ENCODE measurements around the gene UBASH3A.

UBASH3A gene, protein sequence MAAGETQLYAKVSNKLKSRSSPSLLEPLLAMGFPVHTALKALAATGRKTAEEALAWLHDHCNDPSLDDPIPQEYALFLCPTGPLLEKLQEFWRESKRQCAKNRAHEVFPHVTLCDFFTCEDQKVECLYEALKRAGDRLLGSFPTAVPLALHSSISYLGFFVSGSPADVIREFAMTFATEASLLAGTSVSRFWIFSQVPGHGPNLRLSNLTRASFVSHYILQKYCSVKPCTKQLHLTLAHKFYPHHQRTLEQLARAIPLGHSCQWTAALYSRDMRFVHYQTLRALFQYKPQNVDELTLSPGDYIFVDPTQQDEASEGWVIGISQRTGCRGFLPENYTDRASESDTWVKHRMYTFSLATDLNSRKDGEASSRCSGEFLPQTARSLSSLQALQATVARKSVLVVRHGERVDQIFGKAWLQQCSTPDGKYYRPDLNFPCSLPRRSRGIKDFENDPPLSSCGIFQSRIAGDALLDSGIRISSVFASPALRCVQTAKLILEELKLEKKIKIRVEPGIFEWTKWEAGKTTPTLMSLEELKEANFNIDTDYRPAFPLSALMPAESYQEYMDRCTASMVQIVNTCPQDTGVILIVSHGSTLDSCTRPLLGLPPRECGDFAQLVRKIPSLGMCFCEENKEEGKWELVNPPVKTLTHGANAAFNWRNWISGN

GRCh38 chr21:42403611-42404231 is at the start of gene UBASH3A:
Gene UBASH3A, plus strand, starts transcription at chr21:42403902. Its CDS starts 44 bp downstream, at chr21:42403946.
- TF ChIP-seq CTCF (IDR thresholded peaks at IDR 0.05; ENCODE audit: low read depth, low read length) = no peak
- H3K4me3 ChIP-seq (replicated peaks in 1 of 2; ENCODE audit: low read depth in 2 of 2, low read length in 2 of 2) = no peak within 1 kb of the TSS

DNA sequence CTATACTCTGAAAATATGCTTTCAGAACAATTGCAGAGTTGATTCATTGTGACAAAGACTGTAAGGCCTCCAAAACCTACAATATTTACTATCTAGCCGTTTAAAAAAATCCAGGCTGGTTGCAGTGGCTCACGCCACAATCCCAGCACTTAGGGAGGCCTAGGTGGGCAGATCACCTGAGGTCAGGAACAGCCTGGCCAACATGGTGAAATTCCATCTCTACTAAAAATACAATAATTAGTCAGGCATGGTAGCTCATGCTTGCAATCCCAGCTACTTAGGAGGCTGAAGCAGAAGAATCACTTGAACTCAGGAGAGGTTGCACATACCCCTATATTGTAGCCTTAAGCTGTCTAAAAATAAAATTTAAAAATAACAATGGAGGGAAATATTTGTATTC is 47.7 kb upstream of the UBASH3A start:
- H3K4me3 ChIP-seq (replicated peaks in 1 of 2; ENCODE audit: low read depth in 2 of 2, low read length in 2 of 2) = no peak overlapping the region
- no peak for DNase-seq (ENCODE audit: low read depth in 2 of 2)
- TF ChIP-seq CTCF (IDR thresholded peaks at IDR 0.05; ENCODE audit: low read depth, low read length) = no peak

More at GRCh38 chr21:42403611-42404231, at the start of gene UBASH3A:
- no peak for DNase-seq (ENCODE audit: low read depth in 2 of 2)

DNA sequence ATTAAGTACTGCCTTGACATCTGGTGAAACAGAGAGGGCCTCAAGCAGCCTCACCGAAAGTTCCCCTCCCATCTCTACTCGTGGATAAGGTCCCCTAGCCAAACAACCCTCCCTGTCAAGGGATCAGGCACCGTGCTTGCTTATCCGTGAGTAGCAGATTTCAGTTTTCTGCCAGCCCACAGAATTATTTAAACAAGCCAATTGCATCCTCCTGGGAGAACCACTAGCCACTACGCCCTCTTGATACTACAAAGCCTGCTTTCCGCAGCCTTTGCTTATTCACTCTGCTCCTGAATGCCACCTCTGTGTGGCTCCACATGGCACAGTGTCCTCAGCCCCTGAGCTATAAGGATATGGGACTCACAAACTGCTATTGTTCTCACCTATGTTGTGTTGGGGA is 47.1 kb upstream of the UBASH3A start:
- H3K4me3 ChIP-seq (replicated peaks in 1 of 2; ENCODE audit: low read depth in 2 of 2, low read length in 2 of 2) = no peak overlapping the region
- TF ChIP-seq CTCF (IDR thresholded peaks at IDR 0.05; ENCODE audit: low read depth, low read length) = no peak
- DNase-seq (ENCODE audit: low read depth in 2 of 2) = no peak

DNA sequence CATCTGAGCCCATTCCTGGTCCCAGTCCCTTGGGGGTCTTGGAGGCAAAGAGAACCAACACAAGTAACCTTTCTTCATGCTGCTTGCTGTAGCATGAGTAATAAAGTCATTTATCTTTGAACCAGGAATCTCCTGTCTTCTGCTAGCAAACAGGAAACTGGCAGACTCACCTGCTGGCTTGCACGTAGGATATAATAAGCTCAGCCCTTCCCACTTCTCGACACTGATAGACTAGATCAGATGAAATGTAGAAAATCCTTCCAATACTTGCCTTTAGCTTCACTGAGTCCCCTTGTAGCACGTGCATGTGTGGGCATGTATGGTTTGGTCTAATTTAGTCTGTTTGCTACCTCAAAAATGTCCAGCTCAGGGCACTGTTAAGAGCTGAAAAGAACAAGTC is 46.4 kb upstream of the UBASH3A start:
- no peak for DNase-seq (ENCODE audit: low read depth in 2 of 2)
- H3K4me3 ChIP-seq (replicated peaks in 1 of 2; ENCODE audit: low read depth in 2 of 2, low read length in 2 of 2) = no peak overlapping the region
- no peak for TF ChIP-seq CTCF (IDR thresholded peaks at IDR 0.05; ENCODE audit: low read depth, low read length)

- no peak for DNase-seq (ENCODE audit: low read depth in 2 of 2)
- H3K4me3 ChIP-seq (replicated peaks in 1 of 2; ENCODE audit: low read depth in 2 of 2, low read length in 2 of 2) = no peak overlapping the region
- no peak for TF ChIP-seq CTCF (IDR thresholded peaks at IDR 0.05; ENCODE audit: low read depth, low read length)
Observed at GRCh38 chr21:42358261-42358660, 45.4 kb upstream of the UBASH3A start.

- H3K4me3 ChIP-seq (replicated peaks in 1 of 2; ENCODE audit: low read depth in 2 of 2, low read length in 2 of 2) = no peak overlapping the region
- no peak for TF ChIP-seq CTCF (IDR thresholded peaks at IDR 0.05; ENCODE audit: low read depth, low read length)
- no peak for DNase-seq (ENCODE audit: low read depth in 2 of 2)
Observed at GRCh38 chr21:42358937-42359336, 44.8 kb upstream of the UBASH3A start.

Measured in cardiac fibroblast (primary cell).